ENCODE data around the gene ATP11A. TPM values are rescaled to one million over a fixed set of nuclear protein-coding genes. Genes with fewer than 3 reads are reported as not detected.

ATP11A gene
- total and polyA plus RNA-seq, 10 of the 15 experiments (the other 5 are each of a cell fraction or from before 2014, with no cell fraction given): 1.4 to 69.6 (median 14.4) TPM

DNA sequence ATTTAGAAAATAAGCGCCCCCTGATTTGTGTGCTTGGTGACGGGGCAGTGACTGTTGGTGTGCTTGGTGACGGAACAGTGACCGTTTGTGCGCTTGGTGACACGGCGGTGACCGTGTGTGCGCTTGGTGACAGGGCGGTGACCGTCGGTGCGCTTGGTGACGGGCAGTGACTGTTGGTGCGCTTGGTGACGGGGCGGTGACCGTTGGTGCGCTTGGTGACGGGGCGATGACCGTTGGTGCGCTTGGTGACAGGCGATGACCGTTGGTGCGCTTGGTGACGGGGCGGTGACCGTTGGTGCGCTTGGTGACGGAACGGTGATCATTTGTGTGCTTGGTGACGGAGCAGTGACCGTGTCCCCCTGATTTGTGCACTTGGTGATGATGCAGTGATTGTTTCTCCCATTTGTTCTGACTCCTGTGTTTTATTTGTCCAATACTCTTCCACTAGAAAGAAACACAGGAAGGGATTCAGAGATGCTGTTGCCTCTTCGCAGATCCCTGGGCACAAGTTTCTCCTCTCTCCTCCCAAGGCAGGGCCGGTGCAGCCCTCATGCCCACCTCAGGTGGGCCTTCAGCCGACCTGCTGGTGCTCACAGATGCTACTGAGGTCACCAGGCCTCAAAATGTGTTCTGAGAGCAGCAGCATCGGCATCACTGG is 128.3 kb downstream of the ATP11A start (continued):
- TF ChIP-seq, protein P1, sequence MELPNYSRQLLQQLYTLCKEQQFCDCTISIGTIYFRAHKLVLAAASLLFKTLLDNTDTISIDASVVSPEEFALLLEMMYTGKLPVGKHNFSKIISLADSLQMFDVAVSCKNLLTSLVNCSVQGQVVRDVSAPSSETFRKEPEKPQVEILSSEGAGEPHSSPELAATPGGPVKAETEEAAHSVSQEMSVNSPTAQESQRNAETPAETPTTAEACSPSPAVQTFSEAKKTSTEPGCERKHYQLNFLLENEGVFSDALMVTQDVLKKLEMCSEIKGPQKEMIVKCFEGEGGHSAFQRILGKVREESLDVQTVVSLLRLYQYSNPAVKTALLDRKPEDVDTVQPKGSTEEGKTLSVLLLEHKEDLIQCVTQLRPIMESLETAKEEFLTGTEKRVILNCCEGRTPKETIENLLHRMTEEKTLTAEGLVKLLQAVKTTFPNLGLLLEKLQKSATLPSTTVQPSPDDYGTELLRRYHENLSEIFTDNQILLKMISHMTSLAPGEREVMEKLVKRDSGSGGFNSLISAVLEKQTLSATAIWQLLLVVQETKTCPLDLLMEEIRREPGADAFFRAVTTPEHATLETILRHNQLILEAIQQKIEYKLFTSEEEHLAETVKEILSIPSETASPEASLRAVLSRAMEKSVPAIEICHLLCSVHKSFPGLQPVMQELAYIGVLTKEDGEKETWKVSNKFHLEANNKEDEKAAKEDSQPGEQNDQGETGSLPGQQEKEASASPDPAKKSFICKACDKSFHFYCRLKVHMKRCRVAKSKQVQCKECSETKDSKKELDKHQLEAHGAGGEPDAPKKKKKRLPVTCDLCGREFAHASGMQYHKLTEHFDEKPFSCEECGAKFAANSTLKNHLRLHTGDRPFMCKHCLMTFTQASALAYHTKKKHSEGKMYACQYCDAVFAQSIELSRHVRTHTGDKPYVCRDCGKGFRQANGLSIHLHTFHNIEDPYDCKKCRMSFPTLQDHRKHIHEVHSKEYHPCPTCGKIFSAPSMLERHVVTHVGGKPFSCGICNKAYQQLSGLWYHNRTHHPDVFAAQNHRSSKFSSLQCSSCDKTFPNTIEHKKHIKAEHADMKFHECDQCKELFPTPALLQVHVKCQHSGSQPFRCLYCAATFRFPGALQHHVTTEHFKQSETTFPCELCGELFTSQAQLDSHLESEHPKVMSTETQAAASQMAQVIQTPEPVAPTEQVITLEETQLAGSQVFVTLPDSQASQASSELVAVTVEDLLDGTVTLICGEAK (IDR thresholded peaks at IDR 0.05; ENCODE audit: borderline replicate concordance): no peak
- TF ChIP-seq JUND (IDR thresholded peaks at IDR 0.05; ENCODE audit: low read depth, low read length): no peak
- no peak for TF ChIP-seq CREM (IDR thresholded peaks at IDR 0.05; ENCODE audit: low read depth)
- TF ChIP-seq, protein P2, sequence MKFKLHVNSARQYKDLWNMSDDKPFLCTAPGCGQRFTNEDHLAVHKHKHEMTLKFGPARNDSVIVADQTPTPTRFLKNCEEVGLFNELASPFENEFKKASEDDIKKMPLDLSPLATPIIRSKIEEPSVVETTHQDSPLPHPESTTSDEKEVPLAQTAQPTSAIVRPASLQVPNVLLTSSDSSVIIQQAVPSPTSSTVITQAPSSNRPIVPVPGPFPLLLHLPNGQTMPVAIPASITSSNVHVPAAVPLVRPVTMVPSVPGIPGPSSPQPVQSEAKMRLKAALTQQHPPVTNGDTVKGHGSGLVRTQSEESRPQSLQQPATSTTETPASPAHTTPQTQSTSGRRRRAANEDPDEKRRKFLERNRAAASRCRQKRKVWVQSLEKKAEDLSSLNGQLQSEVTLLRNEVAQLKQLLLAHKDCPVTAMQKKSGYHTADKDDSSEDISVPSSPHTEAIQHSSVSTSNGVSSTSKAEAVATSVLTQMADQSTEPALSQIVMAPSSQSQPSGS (IDR thresholded peaks at IDR 0.05; ENCODE audit: low read length): no peak
- TF ChIP-seq, protein P3, sequence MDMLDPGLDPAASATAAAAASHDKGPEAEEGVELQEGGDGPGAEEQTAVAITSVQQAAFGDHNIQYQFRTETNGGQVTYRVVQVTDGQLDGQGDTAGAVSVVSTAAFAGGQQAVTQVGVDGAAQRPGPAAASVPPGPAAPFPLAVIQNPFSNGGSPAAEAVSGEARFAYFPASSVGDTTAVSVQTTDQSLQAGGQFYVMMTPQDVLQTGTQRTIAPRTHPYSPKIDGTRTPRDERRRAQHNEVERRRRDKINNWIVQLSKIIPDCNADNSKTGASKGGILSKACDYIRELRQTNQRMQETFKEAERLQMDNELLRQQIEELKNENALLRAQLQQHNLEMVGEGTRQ (IDR thresholded peaks at IDR 0.05; ENCODE audit: borderline replicate concordance, low read depth, low read length): no peak
- TF ChIP-seq RUNX3 (IDR thresholded peaks at IDR 0.05; ENCODE audit: low read length): no peak
- TF ChIP-seq, protein P4, sequence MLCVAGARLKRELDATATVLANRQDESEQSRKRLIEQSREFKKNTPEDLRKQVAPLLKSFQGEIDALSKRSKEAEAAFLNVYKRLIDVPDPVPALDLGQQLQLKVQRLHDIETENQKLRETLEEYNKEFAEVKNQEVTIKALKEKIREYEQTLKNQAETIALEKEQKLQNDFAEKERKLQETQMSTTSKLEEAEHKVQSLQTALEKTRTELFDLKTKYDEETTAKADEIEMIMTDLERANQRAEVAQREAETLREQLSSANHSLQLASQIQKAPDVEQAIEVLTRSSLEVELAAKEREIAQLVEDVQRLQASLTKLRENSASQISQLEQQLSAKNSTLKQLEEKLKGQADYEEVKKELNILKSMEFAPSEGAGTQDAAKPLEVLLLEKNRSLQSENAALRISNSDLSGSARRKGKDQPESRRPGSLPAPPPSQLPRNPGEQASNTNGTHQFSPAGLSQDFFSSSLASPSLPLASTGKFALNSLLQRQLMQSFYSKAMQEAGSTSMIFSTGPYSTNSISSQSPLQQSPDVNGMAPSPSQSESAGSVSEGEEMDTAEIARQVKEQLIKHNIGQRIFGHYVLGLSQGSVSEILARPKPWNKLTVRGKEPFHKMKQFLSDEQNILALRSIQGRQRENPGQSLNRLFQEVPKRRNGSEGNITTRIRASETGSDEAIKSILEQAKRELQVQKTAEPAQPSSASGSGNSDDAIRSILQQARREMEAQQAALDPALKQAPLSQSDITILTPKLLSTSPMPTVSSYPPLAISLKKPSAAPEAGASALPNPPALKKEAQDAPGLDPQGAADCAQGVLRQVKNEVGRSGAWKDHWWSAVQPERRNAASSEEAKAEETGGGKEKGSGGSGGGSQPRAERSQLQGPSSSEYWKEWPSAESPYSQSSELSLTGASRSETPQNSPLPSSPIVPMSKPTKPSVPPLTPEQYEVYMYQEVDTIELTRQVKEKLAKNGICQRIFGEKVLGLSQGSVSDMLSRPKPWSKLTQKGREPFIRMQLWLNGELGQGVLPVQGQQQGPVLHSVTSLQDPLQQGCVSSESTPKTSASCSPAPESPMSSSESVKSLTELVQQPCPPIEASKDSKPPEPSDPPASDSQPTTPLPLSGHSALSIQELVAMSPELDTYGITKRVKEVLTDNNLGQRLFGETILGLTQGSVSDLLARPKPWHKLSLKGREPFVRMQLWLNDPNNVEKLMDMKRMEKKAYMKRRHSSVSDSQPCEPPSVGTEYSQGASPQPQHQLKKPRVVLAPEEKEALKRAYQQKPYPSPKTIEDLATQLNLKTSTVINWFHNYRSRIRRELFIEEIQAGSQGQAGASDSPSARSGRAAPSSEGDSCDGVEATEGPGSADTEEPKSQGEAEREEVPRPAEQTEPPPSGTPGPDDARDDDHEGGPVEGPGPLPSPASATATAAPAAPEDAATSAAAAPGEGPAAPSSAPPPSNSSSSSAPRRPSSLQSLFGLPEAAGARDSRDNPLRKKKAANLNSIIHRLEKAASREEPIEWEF (IDR thresholded peaks at IDR 0.05; ENCODE audit: insufficient replicate concordance, low read depth, low read length): no peak
- no peak for TF ChIP-seq BMI1 (IDR thresholded peaks at IDR 0.05; ENCODE audit: borderline replicate concordance)
- TF ChIP-seq FOXK2 (IDR thresholded peaks at IDR 0.05): no peak
- TF ChIP-seq SRF (IDR thresholded peaks at IDR 0.05; ENCODE audit: low read depth in 2 of 2, low read length in 2 of 2): no peak
- no peak for TF ChIP-seq BCL11A (IDR thresholded peaks at IDR 0.05; ENCODE audit: low read depth, low read length)

Measured in GM12878 (cell line).